ENCODE measurements around the gene MAP3K20. TPM values are rescaled to one million over a fixed set of nuclear protein-coding genes. Genes with fewer than 3 reads are reported as not detected.
"Not testable (repeated sequence)": the region's sequence is repeated elsewhere in the genome, so short reads cannot be mapped to it uniquely, and the experiment has no call there.

The MAP3K20 gene
- total RNA-seq, 2 experiments from 2014 or later = 11.0 to 11.9 TPM

DNA sequence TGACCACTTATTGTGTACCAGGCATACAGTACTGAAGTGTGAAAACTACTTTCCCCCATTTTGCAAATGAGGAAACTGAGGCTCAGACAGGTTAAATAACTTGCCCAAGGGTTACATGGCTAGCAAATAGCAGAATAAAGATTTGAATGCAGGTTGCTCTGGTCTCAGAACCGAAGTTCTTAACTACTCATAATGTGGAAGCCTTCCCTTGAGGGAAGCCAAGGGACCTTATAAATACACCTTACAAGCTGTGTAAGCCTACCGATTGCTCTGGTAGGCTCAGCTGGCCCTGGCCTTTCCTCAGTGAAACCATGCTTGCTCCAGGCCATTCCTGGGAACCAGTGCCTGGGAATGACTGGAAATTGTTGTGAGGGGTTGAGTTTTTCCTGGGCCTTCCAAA lies 164.4 kb downstream of the MAP3K20 start:
- no peak for DNase-seq
- Mint-ChIP-seq H3K9me3 (no peaks in the 10 kb centered on the region), H3K36me3 (no peaks in the 10 kb centered on the region), H3K27me3 (peaks cover 7% of the 10 kb centered on the region), H3K4me3 (no peak overlapping the region), H3K4me1 (peaks cover 4% of the 10 kb centered on the region), H3K27ac (no peak overlapping the region)

GRCh38 chr2:173241643-173242042 lies 166.0 kb downstream of the MAP3K20 start:
- Mint-ChIP-seq H3K27me3 (peaks cover 7% of the 10 kb centered on the region), H3K27ac (no peak overlapping the region), H3K4me3 (no peak overlapping the region), H3K9me3 (no peaks in the 10 kb centered on the region), H3K4me1 (peaks cover 4% of the 10 kb centered on the region), H3K36me3 (no peaks in the 10 kb centered on the region)
- DNase-seq = no peak

GRCh38 chr2:173247156-173247555 lies 171.5 kb downstream of the MAP3K20 start:
- Mint-ChIP-seq H3K27ac (no peak overlapping the region), H3K9me3 (no peaks in the 10 kb centered on the region), H3K36me3 (no peaks in the 10 kb centered on the region), H3K4me3 (no peak overlapping the region), H3K27me3 (peaks cover 7% of the 10 kb centered on the region), H3K4me1 (no peaks in the 10 kb centered on the region)
- no peak for DNase-seq

GRCh38 chr2:173248381-173248780 lies 172.7 kb downstream of the MAP3K20 start:
- H3K27ac Mint-ChIP-seq = no peak overlapping the region
- H3K4me3 Mint-ChIP-seq = no peak overlapping the region
- no peak for DNase-seq
- H3K36me3 Mint-ChIP-seq = no peaks in the 10 kb centered on the region
- H3K27me3 Mint-ChIP-seq = peaks cover 5% of the 10 kb centered on the region
- no peaks in the 10 kb centered on the region for H3K9me3 Mint-ChIP-seq
- no peaks in the 10 kb centered on the region for H3K4me1 Mint-ChIP-seq

GRCh38 chr2:173249661-173250641 lies 174.3 kb downstream of the MAP3K20 start:
- no peak overlapping the region for H3K27ac Mint-ChIP-seq
- no peaks in the 10 kb centered on the region for H3K36me3 Mint-ChIP-seq
- no peak for DNase-seq
- H3K4me1 Mint-ChIP-seq = no peaks in the 10 kb centered on the region
- H3K4me3 Mint-ChIP-seq = no peak overlapping the region
- H3K9me3 Mint-ChIP-seq = no peaks in the 10 kb centered on the region
- no peaks in the 10 kb centered on the region for H3K27me3 Mint-ChIP-seq

DNA sequence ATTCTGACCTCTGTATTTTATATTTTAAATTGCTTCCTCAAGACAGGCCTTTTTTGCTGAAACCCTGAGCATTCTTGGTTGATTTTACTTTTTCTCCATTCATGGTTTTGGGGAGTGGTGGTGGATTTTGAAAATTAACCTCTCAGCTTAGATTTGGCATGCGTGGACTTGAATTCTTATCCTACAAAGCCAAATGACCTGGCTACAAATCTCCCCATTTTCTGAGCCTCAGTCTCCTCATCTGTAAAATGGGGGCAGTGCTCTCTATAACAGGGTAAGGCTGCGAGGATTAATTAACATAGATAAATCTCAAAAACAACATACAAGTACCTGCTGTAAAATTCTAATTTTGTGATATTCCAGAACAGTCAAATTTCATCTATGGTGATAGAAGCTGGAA lies 175.6 kb downstream of the MAP3K20 start:
- Mint-ChIP-seq H3K9me3 (no peaks in the 10 kb centered on the region), H3K36me3 (no peaks in the 10 kb centered on the region), H3K4me1 (no peaks in the 10 kb centered on the region), H3K27ac (no peak overlapping the region), H3K27me3 (peaks cover 6% of the 10 kb centered on the region), H3K4me3 (no peak overlapping the region)
- DNase-seq = no peak

- Mint-ChIP-seq H3K27me3 (peaks cover 6% of the 10 kb centered on the region), H3K4me1 (no peaks in the 10 kb centered on the region), H3K4me3 (no peak overlapping the region), H3K9me3 (no peaks in the 10 kb centered on the region), H3K36me3 (no peaks in the 10 kb centered on the region), H3K27ac (no peak overlapping the region)
- DNase-seq = no peak
Observed at GRCh38 chr2:173252581-173252980, 176.9 kb downstream of the MAP3K20 start.

- Mint-ChIP-seq H3K4me1 (no peaks in the 10 kb centered on the region), H3K4me3 (no peak overlapping the region), H3K27me3 (peaks cover 6% of the 10 kb centered on the region), H3K36me3 (no peaks in the 10 kb centered on the region), H3K9me3 (no peaks in the 10 kb centered on the region), H3K27ac (no peak overlapping the region)
- no peak for DNase-seq
Observed at GRCh38 chr2:173254659-173255058, 179.0 kb downstream of the MAP3K20 start.

DNA sequence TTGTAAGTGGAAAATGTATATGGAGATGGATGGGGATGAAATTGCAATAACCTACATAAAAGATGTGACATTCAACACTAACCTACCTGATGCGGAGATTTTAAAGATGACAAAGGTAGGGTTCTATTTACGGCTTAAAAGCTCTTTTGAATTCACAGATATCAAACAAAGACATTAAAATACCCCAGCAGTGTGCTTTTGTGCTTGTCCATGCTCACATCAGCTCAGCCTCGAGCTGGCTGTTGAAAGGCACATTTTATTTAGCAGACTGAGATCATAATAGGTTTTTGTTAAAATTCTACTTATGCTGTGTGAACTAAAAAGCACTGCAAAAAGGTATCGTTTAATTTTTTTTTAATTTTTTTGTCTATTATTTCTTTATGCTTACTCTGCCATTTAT lies 183.1 kb downstream of the MAP3K20 start:
- DNase-seq = no peak
- Mint-ChIP-seq H3K4me3 (no peak overlapping the region), H3K36me3 (no peaks in the 10 kb centered on the region), H3K4me1 (no peaks in the 10 kb centered on the region), H3K27me3 (peaks cover 6% of the 10 kb centered on the region), H3K9me3 (no peaks in the 10 kb centered on the region), H3K27ac (no peak overlapping the region)

GRCh38 chr2:173262356-173262755 lies 186.7 kb downstream of the MAP3K20 start:
- not testable (repeated sequence) for DNase-seq, H3K36me3 Mint-ChIP-seq, H3K4me3 Mint-ChIP-seq, H3K9me3 Mint-ChIP-seq, H3K27me3 Mint-ChIP-seq, H3K27ac Mint-ChIP-seq
- H3K4me1 Mint-ChIP-seq = peaks cover 14% of the 10 kb centered on the region

- H3K4me3 Mint-ChIP-seq = peak overlapping the region; percentile 66
- H3K27ac Mint-ChIP-seq = peak overlapping the region; percentile 30
- H3K27me3 Mint-ChIP-seq = no peaks in the 10 kb centered on the region
Observed at GRCh38 chr2:173264151-173264550, 188.5 kb downstream of the MAP3K20 start.

DNA sequence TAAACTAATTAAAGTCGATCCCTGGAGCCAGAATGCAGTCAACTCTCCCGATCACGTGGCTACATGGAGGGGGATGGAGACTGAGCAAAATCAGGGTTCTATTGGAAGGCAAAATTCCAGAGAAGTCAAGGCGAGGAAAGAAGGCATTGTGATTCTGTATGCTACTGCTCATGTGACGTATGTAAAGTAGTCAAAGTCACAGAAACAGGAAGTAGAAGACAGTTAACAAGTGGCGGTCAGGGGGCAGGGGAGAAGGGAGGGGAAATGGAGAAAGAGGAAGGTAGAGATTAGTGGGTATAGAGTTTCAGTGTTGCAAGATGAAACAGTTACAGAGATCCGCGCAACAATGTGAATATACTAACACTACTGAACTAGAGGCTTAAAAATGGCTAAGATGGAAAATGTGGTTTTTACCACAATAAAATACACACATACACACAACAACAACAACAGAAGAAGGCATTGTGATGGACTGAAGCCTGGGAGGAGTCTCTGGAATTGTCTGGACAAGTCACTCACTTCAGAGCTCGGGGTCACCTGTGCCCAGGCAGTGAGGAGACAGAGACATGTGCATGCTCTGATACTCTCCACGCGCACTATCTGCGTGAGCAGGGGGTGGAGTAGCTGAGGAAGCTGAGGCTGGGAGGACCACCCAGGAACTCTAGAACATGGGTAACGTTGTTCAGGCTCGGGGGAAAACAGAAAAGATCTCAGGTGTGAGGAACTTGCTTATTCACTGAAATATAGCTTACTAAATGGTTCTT lies 189.1 kb downstream of the MAP3K20 start:
- Mint-ChIP-seq H3K36me3 (peaks cover 1% of the 10 kb centered on the region), H3K27ac (peak overlapping the region; percentile 30), H3K9me3 (no peaks in the 10 kb centered on the region), H3K27me3 (no peaks in the 10 kb centered on the region), H3K4me1 (peaks cover 14% of the 10 kb centered on the region), H3K4me3 (peak overlapping the region; percentile 66)
- peak; percentile 18 for DNase-seq

More at GRCh38 chr2:173264151-173264550, 188.5 kb downstream of the MAP3K20 start:
- peaks cover 1% of the 10 kb centered on the region for H3K36me3 Mint-ChIP-seq
- peaks cover 14% of the 10 kb centered on the region for H3K4me1 Mint-ChIP-seq
- H3K9me3 Mint-ChIP-seq = no peaks in the 10 kb centered on the region
- no peak for DNase-seq

- no peaks in the 10 kb centered on the region for H3K27me3 Mint-ChIP-seq
- no peak overlapping the region for H3K4me3 Mint-ChIP-seq
- no peaks in the 10 kb centered on the region for H3K36me3 Mint-ChIP-seq
- DNase-seq = no peak
- peaks cover 3% of the 10 kb centered on the region for H3K9me3 Mint-ChIP-seq
- no peaks in the 10 kb centered on the region for H3K4me1 Mint-ChIP-seq
- no peak overlapping the region for H3K27ac Mint-ChIP-seq
Observed at GRCh38 chr2:173271135-173271534, 195.5 kb downstream of the MAP3K20 start.

DNA sequence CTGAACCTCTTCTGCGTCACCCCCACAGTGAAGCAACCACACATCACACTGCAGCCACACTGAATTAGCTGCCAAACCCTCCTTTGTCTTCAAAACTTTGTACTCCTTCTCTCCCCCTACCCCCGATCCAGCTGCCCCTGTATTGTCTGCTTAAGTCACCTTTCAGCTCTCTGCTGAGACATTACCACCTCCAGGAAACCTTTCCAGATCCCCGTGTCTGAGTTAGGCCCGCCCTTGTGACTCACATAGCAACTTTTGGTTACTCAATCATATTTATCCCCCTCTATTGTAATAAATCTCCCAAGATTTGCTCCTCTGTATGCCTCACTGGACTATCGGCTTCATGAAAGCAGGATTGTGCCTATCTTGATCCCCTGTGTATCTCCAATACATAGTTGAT lies 196.2 kb downstream of the MAP3K20 start:
- DNase-seq = no peak
- no peaks in the 10 kb centered on the region for H3K36me3 Mint-ChIP-seq
- no peak overlapping the region for H3K27ac Mint-ChIP-seq
- no peak overlapping the region for H3K4me3 Mint-ChIP-seq
- no peaks in the 10 kb centered on the region for H3K27me3 Mint-ChIP-seq
- peaks cover 3% of the 10 kb centered on the region for H3K9me3 Mint-ChIP-seq
- no peaks in the 10 kb centered on the region for H3K4me1 Mint-ChIP-seq

DNA sequence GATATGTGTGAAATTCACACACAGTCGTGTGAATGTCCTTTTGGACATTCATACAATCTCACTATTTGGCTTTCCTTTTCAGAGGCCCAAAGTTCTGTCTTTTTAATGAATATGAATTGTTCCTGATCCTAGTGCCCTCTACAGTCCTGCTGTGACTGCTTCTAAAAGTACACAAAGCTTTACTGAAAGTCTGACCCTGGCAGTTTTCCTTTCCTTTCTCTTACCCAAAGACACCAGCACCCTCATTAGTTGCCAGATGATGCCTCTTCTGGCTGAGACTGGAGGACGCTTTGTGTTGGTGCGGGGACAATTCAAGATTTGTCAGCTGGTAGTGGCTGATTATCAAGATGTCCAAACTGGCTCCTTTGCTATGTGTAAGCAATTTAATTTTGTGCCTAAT lies 197.2 kb downstream of the MAP3K20 start:
- no peak overlapping the region for H3K27ac Mint-ChIP-seq
- H3K4me3 Mint-ChIP-seq = no peak overlapping the region

More for the DNA sequence above, 197.2 kb downstream of the MAP3K20 start:
- no peaks in the 10 kb centered on the region for H3K27me3 Mint-ChIP-seq
- no peaks in the 10 kb centered on the region for H3K36me3 Mint-ChIP-seq
- no peaks in the 10 kb centered on the region for H3K4me1 Mint-ChIP-seq
- H3K9me3 Mint-ChIP-seq = peaks cover 3% of the 10 kb centered on the region
- no peak for DNase-seq

All from activated naive CD8-positive, alpha-beta T cell treated with anti-CD3 and anti-CD28 coated beads for 36 hours (primary cell).